Testis (tissue), 2 donors: ENCODE measurements around the gene SIK3.

Experiments
- CTCF ChIP-seq, 3 experiments: fragments of 450-650 bp in 2 of 3; fragments of 200-600 bp in 1 of 3; sonication (generic) in 1 of 3; IDR thresholded peaks; one replicate each; pipeline ENCODE4 v1.5.1; 2016 to 2019; ENCODE audit warnings: antibody characterized with exemption in 3 of 3, mild to moderate bottlenecking in 2 of 3, moderate library complexity in 1 of 3
- POLR2A ChIP-seq: fragments of 450-650 bp; IDR thresholded peaks from one replicate; pipeline ENCODE4 v1.6.1; 2017; ENCODE audit warnings: antibody characterized with exemption, mild to moderate bottlenecking, moderate library complexity

GRCh38 chr11:116868066-116868465, 230.2 kb downstream of the SIK3 start:
- no peak for TF ChIP-seq CTCF (IDR thresholded peaks at IDR 0.05)
- TF ChIP-seq POLR2A = no peak
